Glomerular visceral epithelial cell (primary cell): Measurements from ENCODE around the gene C14orf180.

Experiments
- DNase-seq: peaks from one replicate; pipeline ENCODE4 v3.0.0-alpha.2; 2016; ENCODE audit errors: extremely low spot score

C14orf180 gene

GRCh38 chr14:104561632-104562495, 17.7 kb upstream of the C14orf180 start:
- no peak for DNase-seq

- no peak for DNase-seq
Measured at GRCh38 chr14:104562606-104563005, 17.0 kb upstream of the C14orf180 start.

GRCh38 chr14:104563191-104563741, 16.3 kb upstream of the C14orf180 start:
- DNase-seq: no peak

- DNase-seq: peak; percentile 57
Measured at GRCh38 chr14:104563742-104564615, 15.6 kb upstream of the C14orf180 start.

GRCh38 chr14:104564744-104565679, 14.6 kb upstream of the C14orf180 start:
- no peak for DNase-seq

- no peak for DNase-seq
Measured at GRCh38 chr14:104567141-104567956, 12.2 kb upstream of the C14orf180 start.

- DNase-seq: no peak
Measured at GRCh38 chr14:104567957-104568225, 11.7 kb upstream of the C14orf180 start.

GRCh38 chr14:104568620-104569019, 10.9 kb upstream of the C14orf180 start:
- DNase-seq: no peak

- DNase-seq: no peak
Measured at GRCh38 chr14:104569435-104569834, 10.1 kb upstream of the C14orf180 start.

GRCh38 chr14:104571246-104571645, 8.3 kb upstream of the C14orf180 start:
- no peak for DNase-seq

- no peak for DNase-seq
Measured at GRCh38 chr14:104572024-104572626, 7.4 kb upstream of the C14orf180 start.

- DNase-seq: no peak
Measured at GRCh38 chr14:104572668-104573067, 6.9 kb upstream of the C14orf180 start.

GRCh38 chr14:104573930-104574329, 5.6 kb upstream of the C14orf180 start:
- no peak for DNase-seq

- no peak for DNase-seq
Measured at GRCh38 chr14:104574536-104574935, 5.0 kb upstream of the C14orf180 start.

- no peak for DNase-seq
Measured at GRCh38 chr14:104574978-104575583, 4.5 kb upstream of the C14orf180 start.

- DNase-seq: peak; percentile 14
Measured at GRCh38 chr14:104576232-104576969, 3.2 kb upstream of the C14orf180 start.

- DNase-seq: no peak
Measured at GRCh38 chr14:104576970-104577332, 2.6 kb upstream of the C14orf180 start.

GRCh38 chr14:104577426-104577825, 2.1 kb upstream of the C14orf180 start:
- no peak for DNase-seq

- DNase-seq: no peak
Measured at GRCh38 chr14:104577847-104578301, 1.7 kb upstream of the C14orf180 start.
